Occipital lobe (tissue), 2 donors: Measurements from ENCODE around the gene CLSTN1. TPM values are rescaled to one million over a fixed set of nuclear protein-coding genes. Genes with fewer than 3 reads are reported as not detected.
"Not testable (repeated sequence)": the region's sequence is repeated elsewhere in the genome, so short reads cannot be mapped to it uniquely, and the experiment has no call there.

Source experiments
- DNase-seq: peaks from one replicate; lab custom pipeline; 2025; lab: John Stamatoyannopoulos, UW
- total RNA-seq: library from RNA; depleted of rRNA; stranded (reverse); fragments of >200 nt; gene quantifications from one replicate; pipeline ENCODE4 v1.2.3, GENCODE V29; 2014

CLSTN1 gene
- total RNA-seq, 1 donor from 2014 or later, result 129 TPM

DNA sequence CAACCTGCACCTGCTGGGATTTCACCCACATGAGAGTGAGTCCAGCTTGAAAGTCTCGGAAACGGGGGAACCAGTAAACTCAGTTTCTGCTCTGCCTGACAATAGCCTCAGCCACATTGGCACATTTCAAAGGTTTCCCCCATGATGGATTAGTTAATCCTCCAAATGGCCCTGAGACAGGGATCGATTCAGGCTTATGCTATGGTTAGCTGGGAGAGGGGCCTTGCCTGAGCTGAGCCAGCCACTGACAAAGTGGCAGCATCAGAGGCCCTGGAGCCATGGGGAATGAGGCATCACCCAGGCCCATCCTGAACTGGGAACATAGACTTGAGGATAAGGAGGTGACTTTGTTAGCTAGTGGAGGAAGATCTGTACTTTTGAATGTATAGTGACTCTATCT lies 2.9 kb upstream of the CLSTN1 start:
- no peak for DNase-seq

DNA sequence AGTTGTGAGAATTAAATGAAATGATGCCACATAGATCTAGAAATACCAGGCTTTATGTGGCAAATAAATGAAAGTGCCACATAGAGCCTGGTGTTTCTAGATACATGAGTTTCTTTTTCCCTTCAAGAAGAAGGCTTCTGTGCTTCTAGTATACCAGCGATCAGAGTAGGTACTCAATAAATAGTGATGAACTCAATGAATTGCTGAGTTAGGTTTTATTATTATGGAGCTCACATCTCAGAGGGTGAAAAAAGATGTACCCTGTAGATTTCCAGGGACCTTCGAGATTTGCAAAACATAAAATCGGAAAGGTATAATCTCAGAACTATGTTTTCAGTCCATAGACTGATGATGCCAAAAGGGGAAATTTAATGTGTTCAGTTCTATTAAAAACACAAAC lies 2.3 kb upstream of the CLSTN1 start:
- no peak for DNase-seq

DNA sequence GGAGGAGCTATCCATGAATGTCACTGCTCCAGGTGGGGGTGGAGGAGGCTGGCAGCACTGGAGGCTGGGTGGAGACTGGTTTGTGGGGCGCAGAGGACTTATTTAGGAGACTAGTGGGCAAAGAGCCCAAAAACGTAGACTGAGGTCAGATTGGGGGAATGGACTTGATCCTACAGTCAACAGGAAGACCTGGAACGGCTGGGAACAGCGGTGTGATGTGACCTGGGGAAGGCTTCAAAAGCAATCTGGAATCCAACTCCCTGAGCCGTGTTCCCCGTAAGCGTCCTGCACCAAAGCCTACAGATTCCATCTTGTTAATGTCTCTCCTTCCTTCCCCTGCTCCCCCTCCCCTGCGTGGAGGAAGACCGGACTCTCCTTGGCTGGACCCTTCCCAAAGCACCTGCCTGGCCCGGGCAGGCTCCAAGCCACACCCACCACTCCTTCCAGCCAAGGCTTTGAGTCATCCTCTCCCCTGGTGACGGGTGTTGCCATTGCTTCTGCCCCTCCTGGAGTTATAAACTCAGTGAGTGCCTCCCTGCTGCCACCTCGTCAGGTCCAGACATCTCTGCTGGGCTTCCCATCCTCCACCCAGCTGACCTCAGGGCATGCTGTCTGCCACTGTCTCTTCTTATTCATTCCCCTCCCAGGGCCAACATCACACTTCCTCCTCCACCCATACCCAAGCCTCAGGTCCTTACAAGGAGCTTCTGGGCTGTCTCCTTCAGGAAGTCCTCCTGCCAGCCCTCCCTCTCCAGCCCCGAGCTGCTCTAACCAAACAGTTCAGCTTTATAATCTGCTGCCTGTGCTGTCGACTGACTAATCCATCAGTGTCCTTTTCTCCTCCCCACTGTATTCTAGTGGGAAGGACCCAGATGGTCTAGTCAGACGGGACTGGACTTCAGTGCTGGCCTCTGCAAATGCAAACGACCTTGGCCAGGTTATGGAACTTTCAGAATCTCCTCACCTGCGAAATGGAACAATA lies 1.6 kb upstream of the CLSTN1 start:
- DNase-seq, result no peak

DNA sequence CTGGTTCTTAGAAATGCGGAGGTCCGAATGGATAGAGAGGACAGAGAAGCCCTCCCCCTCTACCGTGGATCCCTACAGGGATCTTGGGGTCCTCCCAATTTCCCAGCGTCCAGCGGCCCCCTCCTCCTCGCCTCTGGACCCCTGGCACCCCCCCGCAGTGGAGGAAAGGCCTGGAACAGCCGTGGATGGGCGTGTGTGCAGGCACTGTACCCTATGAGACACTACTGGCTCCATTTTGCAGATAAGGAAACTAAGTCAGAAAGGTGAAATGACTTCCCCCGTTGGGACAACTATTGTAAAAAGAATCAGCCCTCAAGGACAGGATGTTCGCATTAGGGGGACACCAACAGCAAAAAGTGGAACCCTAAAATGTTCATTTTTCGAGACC lies 931 bp upstream of the CLSTN1 start:
- no peak for DNase-seq

DNA sequence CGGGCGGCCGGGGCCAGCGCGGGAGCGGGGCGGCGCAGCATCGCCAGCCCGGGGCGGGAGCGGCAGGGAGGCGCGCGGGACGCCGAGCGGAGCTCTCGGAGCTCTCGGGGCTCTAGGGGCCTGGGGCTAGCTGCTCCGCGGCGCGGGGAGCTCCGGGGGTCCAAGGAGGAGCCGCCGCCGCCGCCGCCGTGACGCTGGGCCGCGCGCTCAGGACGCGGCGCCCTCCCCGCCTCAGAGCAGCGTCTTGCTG lies 147 bp downstream of the CLSTN1 start:
- DNase-seq, result no peak

DNA sequence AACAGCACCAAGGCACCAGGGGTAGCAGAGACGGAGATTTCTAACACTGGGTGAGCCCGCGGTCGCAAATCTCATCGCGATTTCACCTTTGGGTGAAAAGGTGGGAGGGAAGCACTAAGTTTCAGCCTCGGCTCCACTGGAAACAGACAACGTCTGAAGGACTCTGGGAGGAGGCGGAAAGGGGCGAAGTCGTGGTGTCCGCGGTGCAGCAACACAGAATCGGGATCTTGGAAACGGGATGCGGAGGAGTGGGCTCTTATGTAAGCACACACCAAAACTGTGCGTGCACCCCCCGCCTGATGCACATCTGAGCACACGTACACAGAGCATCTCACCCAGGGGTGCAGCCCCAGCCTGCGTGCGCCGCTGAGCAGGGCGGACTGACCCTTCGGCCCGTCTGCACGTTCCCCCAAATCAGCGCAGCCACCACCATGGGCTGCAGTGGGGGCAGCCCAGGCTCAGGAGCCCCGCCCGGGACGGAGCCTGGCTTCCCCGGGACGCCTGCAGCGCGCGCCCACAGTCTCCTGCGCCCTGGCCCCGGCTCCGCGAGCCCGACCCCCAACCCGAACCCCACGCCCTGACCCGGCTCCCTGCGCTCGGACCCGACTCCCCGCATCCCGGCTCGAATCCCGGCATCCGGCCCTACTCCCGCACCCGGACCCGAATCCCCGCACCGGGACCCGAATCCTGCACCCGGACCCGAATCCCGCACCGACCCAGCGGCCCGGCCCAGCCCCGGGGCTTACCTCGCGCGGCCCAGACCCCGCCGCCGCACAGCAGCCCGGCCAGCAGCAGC lies 670 bp downstream of the CLSTN1 start:
- peak; percentile 36 for DNase-seq

DNA sequence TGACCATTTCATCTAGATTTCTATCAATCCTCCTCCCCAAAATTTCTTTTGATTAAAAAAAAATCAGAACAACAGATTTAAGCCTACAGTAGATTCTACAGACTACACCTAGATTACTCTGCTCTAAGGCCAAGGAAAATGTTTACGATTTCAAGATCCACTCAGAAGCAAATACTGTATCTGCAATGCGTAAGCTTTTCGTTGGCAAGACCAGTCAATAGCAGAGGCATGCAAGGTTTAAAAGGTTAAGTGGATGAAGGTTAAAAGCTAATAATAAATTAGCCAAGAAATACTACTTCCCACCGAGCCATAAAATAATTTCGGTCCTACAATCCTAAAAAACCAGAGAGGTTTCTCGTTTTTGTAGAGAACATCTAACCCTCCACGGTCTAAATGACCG lies 1.3 kb downstream of the CLSTN1 start:
- DNase-seq, result no peak

DNA sequence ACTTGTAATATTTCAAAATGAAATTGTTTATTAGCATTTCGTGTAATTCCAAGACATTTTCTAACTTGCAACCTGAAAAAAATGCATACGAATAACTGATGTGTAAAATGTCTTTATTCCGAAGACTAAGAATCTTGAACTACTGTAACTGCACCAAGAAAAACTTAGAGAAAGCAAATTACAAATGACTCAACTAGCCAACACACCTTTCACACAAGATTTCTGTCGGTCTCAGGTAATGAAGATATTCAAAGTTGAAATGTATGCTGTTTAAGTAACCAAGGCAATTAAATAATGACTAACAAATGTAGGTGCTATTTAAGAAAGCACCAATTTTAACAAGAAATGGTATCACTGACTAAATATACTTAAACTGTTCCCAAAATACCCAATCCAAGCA lies 2.1 kb downstream of the CLSTN1 start:
- DNase-seq, result no peak

DNA sequence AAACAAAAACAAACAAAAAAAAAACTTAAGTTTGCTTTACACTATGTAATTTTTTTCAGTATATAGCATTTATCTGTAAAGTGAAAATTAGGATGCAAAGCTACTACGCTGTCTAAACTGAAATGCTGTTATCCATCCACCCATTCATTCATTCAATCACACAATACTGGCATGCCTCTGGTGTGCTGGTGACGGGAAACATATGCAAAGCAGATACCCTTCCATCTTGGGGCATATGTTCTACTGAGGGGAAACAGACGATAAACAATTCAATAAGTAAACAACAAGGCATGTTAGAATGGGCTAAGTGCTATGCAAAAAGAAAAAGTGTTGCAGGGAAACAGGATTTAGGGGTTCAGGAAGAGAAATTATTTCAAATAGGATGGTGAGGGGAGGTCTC lies 3.2 kb downstream of the CLSTN1 start:
- no peak for DNase-seq

DNA sequence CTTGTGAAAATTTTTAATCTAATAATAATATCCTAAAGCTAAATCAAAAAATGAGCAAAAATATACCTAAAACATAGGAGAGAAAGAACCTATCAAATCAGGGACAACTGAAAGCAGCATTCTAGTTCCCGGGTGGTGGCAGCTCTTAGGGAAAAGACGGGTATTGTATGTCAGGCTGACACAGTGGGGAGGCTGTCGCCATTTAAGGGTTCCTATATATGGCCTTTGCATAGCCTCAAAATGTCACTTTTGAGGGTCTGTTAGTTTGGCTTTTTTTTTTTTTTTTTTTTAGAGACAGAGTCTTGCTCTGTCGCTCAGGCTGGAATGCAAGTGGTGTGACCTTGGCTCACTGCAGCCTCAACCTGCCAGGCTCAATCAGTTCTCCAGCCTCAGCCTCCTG lies 6.0 kb downstream of the CLSTN1 start:
- DNase-seq, result no peak

DNA sequence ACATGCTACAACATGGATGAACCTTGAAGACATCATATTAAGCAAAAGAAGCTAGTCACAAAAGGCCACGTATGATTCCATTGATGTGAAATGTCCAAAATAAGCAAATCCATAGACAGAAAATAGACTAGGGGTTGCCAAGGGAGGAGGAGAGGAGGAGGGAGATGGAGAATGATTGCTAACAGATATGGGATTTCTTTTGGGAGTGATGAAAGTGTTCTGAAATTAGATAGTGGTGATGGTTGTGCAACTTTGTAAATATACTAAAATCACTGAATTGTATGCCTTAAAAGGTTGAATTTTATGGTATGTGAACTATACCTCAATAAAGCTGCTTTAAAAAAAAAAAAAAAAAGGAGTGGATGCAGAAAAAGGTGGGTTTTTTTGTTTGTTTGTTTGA lies 7.6 kb downstream of the CLSTN1 start:
- DNase-seq, result no peak

DNA sequence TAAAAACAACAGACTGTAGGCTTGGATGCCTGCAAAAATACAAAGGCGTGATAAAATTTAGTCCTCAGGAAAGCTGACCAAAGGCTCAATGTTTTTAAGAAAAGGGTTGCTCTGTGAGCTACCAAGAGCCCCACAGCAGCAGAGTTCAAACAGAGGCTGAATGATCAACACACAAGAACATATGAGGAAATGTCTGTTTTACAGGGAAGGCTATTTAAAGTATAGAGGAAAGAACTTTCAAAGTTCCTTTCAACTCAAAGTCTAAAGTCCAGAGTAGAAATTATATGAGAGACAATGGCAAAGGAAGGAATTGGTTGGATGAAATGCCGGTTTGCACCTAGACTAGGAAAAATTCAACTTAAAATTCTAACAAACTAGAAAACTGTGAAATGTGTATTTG lies 8.6 kb downstream of the CLSTN1 start:
- no peak for DNase-seq

DNA sequence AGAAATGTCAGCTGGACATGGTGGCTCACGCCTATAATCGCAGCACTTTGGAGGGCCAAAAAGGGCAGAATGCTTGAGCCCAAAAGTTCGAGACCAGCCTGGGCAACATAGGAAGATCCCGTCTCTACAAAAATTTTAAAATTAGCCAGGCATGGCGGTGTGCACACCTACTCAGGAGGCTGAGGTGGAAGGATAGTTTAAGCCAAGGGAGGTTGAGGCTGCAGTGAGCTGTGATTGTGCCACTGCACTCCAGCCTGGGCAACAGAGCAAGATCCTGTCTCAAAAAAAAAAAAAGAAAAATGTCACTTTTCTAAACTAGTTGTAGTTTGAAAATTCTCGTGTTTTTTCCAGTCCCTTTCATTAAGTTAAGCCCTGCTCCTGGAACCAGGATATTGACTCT lies 9.1 kb downstream of the CLSTN1 start:
- DNase-seq, result no peak

DNA sequence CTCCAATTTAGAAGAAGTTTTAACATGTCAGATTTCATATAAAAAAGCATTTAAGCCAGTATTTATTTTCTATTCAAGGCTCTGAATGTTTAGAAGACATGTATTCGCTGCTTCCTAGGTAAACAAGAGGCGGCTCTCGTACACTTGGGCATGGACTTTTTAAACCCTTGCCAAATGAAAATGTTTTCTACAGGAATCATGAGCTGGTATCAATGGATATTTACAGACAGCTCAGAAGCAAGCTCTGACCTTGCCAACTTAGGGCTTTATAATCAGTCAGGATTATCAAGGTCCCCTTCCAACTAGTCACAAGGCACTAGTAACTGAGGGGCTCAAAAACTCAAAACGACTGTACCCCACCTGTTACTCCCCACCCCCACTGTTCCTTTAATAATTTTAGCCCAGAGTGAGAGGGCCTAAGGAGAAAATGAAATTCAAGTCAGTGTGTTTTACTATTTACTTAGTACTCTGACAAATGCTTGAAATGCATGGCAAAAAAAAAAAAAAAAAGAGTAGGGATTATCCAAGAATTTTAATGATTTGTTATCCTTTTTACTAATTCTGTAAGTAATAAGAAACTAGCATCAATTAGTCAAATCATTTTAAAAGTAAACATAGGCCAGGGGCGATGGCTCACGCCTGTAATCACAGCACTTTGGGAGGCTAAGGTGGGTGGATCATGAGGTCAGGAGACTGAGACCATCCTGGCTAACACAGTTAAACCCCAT lies 12.4 kb downstream of the CLSTN1 start:
- no peak for DNase-seq

DNA sequence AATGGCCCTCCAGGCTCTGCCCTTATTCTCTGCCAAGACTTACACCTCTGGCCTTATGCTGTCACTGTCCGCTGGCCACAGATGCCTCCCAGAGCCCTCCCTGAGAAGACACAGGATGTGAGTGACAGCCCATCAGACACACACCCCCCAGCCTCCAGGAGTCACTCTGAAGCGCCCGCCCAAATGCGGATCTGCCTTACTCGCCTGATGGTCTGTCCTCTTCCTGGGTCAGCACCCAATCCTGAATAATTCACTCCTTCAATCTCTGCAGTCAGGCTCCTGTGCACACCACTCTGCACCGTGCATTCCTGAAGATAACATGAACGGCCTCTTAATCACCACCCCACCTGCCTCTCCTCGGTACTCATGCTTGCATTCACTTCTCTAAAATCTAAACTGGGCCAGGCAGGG lies 14.7 kb downstream of the CLSTN1 start:
- no peak for DNase-seq

DNA sequence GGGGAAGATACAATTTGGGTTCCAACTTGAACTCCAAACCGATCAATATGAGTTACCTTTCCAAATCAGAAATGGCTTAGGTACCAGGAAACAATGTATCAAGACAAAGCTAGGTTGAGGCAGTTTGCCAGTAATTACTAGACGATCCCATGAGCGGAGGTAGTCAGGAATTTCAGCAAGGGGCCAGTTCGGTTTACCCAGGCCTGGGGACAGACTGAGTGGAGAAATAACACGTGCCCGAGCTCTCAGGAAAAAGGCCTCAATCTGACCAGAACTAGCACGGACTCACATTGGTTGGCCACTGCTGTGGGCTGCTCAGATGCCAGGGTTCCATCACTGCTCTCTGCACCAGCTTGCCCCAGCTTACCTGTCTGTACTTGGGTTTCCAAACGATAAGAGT lies 15.3 kb downstream of the CLSTN1 start:
- no peak for DNase-seq

DNA sequence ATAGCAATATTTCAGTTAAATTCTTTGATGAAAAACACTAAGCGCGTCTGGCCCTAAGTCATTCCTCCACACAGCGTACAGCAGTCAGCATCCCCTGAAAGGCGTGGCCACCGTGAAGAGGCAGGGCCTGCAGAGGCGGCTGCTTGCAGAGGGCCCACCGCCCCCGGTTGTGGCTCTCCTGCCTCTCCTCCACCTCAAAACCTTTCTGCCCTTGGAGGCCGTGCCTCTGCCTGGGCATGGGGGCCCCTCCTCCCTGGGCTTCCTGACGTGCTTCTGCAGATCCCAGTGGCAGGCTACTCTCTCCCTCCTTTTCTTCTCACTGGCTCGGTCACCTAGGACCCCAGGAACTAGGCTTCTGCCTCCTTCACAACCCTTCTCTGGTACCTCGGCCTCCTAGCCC lies 16.2 kb downstream of the CLSTN1 start:
- no peak for DNase-seq

DNA sequence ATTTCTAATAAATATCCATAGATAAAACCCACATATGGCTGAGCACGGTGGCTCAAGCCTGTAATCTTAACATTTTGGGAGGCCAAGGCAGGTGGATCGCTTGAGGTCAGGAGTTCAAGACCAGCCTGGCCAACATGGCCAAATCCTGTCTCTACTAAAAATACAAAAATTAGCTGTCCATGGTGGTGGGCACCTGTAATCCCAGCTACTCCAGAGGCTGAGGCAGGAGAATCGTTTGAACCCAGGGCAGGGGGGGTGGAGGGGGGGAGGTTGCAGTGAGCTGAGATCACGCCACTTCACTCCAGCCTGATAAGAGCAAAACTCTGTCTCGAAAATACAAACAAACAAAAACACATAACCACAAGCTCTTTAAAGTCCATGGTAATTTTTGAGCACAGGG lies 17.8 kb downstream of the CLSTN1 start:
- DNase-seq, result not testable (repeated sequence)

DNA sequence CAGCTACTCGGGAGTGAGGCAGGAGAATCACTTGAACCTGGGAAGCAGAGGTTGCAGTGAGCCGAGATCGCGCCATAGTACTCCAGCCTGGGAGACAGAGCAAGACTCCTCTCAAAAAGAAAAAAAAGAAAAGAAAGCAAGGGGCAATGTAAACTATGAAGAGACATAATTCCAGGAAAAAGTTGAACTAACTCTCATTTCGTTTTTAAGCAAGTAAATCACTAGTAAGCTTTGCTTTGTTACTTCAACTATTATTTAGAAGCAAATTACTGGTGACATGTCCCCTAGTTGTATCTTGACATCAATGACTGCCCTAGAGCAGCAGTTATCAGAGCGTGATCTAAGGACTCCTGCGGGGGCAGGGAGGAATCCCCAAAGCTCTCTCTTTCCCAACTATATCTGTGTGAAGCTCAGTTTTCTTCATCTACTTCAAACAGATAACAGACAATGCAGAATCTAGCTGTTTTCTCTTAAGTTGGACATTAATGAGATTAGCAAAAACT lies 18.7 kb downstream of the CLSTN1 start:
- DNase-seq, result no peak

DNA sequence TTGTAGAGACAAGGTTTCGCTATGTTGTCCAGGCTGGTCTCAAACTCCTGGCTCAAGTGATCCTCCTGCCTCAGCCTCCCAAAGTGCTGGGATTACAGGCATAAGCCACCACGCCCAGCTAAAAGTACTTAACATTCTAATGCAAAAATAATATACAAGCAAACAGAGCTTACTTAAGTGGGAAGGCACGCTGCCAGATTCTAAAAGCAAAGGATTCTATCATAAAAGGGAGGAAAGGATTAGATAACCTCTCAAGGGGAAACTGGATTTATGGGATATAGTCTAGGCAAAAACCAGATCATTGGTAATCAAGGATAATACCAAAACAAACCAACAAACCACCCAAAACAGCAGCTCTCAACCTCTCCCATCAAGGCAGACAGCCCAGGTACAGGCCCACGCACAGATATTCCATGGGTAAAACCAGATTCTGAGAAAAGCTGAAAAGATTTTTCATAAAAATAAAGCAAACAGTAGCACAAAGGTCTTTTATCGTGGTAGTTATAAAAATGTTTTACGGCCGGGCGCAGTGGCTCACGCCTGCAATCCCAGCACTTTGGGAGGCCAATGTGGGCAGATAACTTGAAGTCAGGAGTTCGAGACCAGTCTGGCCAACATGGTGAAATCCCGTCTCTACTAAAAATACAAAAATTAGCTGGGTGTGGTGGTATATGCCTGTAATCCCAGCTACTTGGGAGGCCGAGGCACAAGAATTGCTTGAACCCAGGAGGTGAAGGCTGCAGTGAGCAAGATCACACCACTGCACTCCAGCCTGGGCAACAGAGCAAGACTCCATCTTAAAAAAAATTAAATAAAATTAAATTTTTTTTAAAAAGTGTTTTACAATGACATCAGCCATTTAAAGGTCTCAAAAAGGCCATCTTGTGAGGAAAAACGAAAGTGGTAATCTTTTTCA lies 20.5 kb downstream of the CLSTN1 start:
- DNase-seq, result not testable (repeated sequence)

DNA sequence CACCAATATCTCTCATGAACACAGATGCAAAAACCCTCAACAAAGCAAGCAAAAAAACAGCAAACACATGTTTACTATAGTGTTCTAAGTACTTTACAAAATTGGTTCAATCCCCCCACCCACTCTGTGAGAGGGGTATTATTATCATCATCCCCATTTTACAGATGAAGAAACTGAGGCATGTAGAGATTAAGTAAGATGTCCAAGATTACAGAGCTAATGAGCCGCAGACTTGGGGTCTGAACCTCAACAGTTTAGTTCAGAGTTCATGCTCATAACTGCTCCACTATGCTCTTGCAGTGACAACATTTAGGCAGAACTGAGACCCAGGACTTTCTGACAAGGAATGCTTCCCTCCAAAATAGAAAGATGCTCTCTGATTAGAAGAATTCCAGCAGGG lies 21.9 kb downstream of the CLSTN1 start:
- no peak for DNase-seq
